CD14-positive monocyte (primary cell): ENCODE measurements around the gene C5orf15. TPM values are rescaled to one million over a fixed set of nuclear protein-coding genes. Genes with fewer than 3 reads are reported as not detected.

Experiments
- DNase-seq, 3 donors: peaks; one replicate each; pipeline ENCODE4 v3.0.0-alpha.2; 2011 to 2022
- H2AFZ ChIP-seq: 2 replicates; pipeline ENCODE4 v1.6.0; 2012; ENCODE audit warnings: mild to moderate bottlenecking, low read depth, low read length, inconsistent platforms; ENCODE audit not compliant: insufficient read depth, poor library complexity, severe bottlenecking
- H3K27ac ChIP-seq, 2 donors: 1 replicate in 1 of 2; 2 replicates in 1 of 2; pipeline ENCODE4 v1.5.1; 2012 to 2013; ENCODE audit warnings: low read length in 2 of 2, control low read depth in 1 of 2, inconsistent platforms in 1 of 2, low read depth in 1 of 2, mild to moderate bottlenecking in 1 of 2
- H3K27me3 ChIP-seq, 2 donors: one replicate each; pipeline versions ENCODE4 v1.6.0 to v1.6.1; 2011 to 2013; ENCODE audit warnings: low read length in 2 of 2; ENCODE audit not compliant: control insufficient read depth in 2 of 2, insufficient read depth in 2 of 2
- H3K36me3 ChIP-seq, 2 donors: replicated peaks in 1 of 2; 1 replicate in 1 of 2; 2 replicates in 1 of 2; pipeline versions ENCODE4 v1.5.1 to v1.6.1; 2012 to 2013; ENCODE audit warnings: low read length in 2 of 2, control low read depth in 1 of 2, inconsistent platforms in 1 of 2, mild to moderate bottlenecking in 1 of 2; ENCODE audit not compliant: insufficient read depth in 2 of 2, control insufficient read depth in 1 of 2
- H3K4me1 ChIP-seq, 2 donors: 1 replicate in 1 of 2; 2 replicates in 1 of 2; pipeline versions ENCODE4 v1.5.1 to v1.6.1; 2012 to 2013; ENCODE audit warnings: low read length in 2 of 2, control low read depth in 1 of 2, inconsistent platforms in 1 of 2, mild to moderate bottlenecking in 1 of 2, moderate library complexity in 1 of 2; ENCODE audit not compliant: insufficient read depth in 2 of 2, control insufficient read depth in 1 of 2
- H3K4me2 ChIP-seq: replicated peaks from 2 replicates; pipeline ENCODE3; 2012; ENCODE audit warnings: low read length, moderate library complexity, mild to moderate bottlenecking; ENCODE audit not compliant: poor library complexity, severe bottlenecking; ENCODE audit errors: extremely low read depth
- H3K4me3 ChIP-seq, 3 experiments: fragments of 200-600 bp in 1 of 3; sonication (generic) in 1 of 3; replicated peaks in 1 of 3; 1 replicate in 2 of 3; 2 replicates in 1 of 3; pipeline ENCODE4 v1.5.1; 2011 to 2013; ENCODE audit warnings: low read length in 3 of 3, mild to moderate bottlenecking in 3 of 3, control low read depth in 2 of 3, low read depth in 2 of 3, inconsistent platforms in 1 of 3, moderate library complexity in 1 of 3
- H3K79me2 ChIP-seq: 2 replicates; pipeline ENCODE4 v1.6.0; 2012; ENCODE audit warnings: mild to moderate bottlenecking, control low read depth, inconsistent platforms, low read length, moderate library complexity; ENCODE audit not compliant: insufficient read depth
- H3K9ac ChIP-seq: 2 replicates; pipeline ENCODE4 v1.6.0; 2017; ENCODE audit warnings: low read length, mild to moderate bottlenecking; ENCODE audit not compliant: insufficient read depth, poor library complexity, severe bottlenecking
- H3K9me3 ChIP-seq, 2 donors: replicated peaks in 1 of 2; 1 replicate in 1 of 2; 2 replicates in 1 of 2; pipeline versions ENCODE4 v1.5.1 to v1.6.1; 2012 to 2013; ENCODE audit warnings: low read length in 2 of 2, control low read depth in 1 of 2; ENCODE audit not compliant: control insufficient read depth in 1 of 2, insufficient read depth in 1 of 2
- H4K20me1 ChIP-seq: 2 replicates; pipeline ENCODE4 v1.6.0; 2012; ENCODE audit warnings: mild to moderate bottlenecking, low read length, control low read depth, moderate library complexity; ENCODE audit not compliant: insufficient read depth
- H3K27ac Mint-ChIP-seq, 7 donors: one replicate each; pipeline ENCODE4 v1.8.0; 2020; ENCODE audit warnings: mild to moderate bottlenecking in 7 of 7, mixed read lengths in 7 of 7, moderate library complexity in 6 of 7, inconsistent platforms in 2 of 7
- H3K27me3 Mint-ChIP-seq, 3 donors: one replicate each; pipeline ENCODE4 v1.8.0; 2021 to 2022; ENCODE audit warnings: low read depth in 3 of 3, mild to moderate bottlenecking in 3 of 3, mixed read lengths in 3 of 3, moderate library complexity in 3 of 3, inconsistent platforms in 1 of 3
- H3K36me3 Mint-ChIP-seq, 2 donors: one replicate each; pipeline ENCODE4 v1.8.0; 2020; ENCODE audit warnings: mixed read lengths in 2 of 2, inconsistent platforms in 1 of 2, mild to moderate bottlenecking in 1 of 2
- H3K4me1 Mint-ChIP-seq: one replicate; pipeline ENCODE4 v1.8.0; 2020; ENCODE audit warnings: mild to moderate bottlenecking, mixed read lengths
- H3K4me3 Mint-ChIP-seq, 2 donors: one replicate each; pipeline ENCODE4 v1.8.0; 2020; ENCODE audit warnings: mild to moderate bottlenecking in 2 of 2, mixed read lengths in 2 of 2, moderate library complexity in 1 of 2
- H3K9me3 Mint-ChIP-seq, 7 donors: one replicate each; pipeline ENCODE4 v1.8.0; 2020 to 2022; ENCODE audit warnings: mixed read lengths in 7 of 7, mild to moderate bottlenecking in 6 of 7, moderate library complexity in 6 of 7, inconsistent platforms in 2 of 7
- WGBS: methylation state at CpG from one replicate; pipeline ENCODE4 v1.1.5; 2013; ENCODE audit warnings: missing lambda C conversion rate; ENCODE audit not compliant: insufficient coverage; 5-methylcytosine and 5-hydroxymethylcytosine counted together
- intact Hi-C, 2 donors: fragments of 100-400 bp; cut with micrococcal nuclease; formaldehyde crosslinking; loops; one replicate each; pipeline versions ENCODE4 v1.15.0 to v1.15.1; 2023
- polyA plus RNA-seq, 3 donors: library from polyadenylated mRNA; depleted of rRNA in 1 of 3; unstranded in 2 of 3; stranded (reverse) in 1 of 3; fragments of 300-500 nt in 2 of 3; fragments of >200 nt in 1 of 3; fragmentation: Illumina TruSeq in 2 of 3; gene quantifications; 1 replicate in 2 of 3; 2 replicates in 1 of 3; pipeline ENCODE4 v1.2.3, GENCODE V29; 2012 to 2021
- TF ChIP-seq, protein P1 (sequence below): fragments of 200-600 bp; IDR thresholded peaks from one replicate; pipeline ENCODE4 v1.8.0; 2022; ENCODE audit warnings: antibody characterized with exemption, mild to moderate bottlenecking

Gene C5orf15
- polyA plus RNA-seq, 3 donors = 38.0 to 59.2 (median 46.9) TPM

DNA sequence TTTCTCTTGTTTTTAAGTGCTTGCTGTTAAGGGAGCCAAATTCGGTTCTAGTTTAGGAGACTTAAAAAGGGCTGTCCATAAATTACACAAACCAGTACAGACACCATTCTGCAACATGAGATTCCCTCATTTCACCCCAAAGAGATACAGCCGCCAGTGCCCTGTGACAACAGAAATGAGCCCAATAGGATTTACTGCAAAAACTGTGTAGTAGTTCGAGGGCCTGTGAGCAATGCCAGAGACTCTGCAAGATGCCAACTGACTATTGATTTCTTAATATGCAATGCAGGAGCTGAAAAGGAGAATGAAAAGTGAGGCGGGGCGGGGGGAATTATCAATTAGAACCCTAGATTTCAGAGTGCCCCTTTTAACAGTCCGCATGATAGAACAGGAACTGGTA is 5.7 kb upstream of the C5orf15 start:
- Histone ChIP-seq H3K9ac (no peak overlapping the region), H3K27me3 (no peaks in the 10 kb centered on the region), H3K4me3 (no peak overlapping the region), H3K4me2 (no peak overlapping the region), H3K4me1 (peaks cover 2 to 4% of the 10 kb centered on the region in 2 donors), H3K27ac (no peak overlapping the region), H3K36me3 (peaks cover 30 to 81% of the 10 kb centered on the region in 2 donors), H4K20me1 (no peaks in the 10 kb centered on the region), H3K9me3 (no peaks in the 10 kb centered on the region), H2AFZ (no peak overlapping the region), H3K79me2 (no peaks in the 10 kb centered on the region)
- no peaks in the 10 kb centered on the region for H3K27me3 Mint-ChIP-seq
- intact Hi-C loops = no loop called here
- H3K4me1 Mint-ChIP-seq = peaks cover 15% of the 10 kb centered on the region
- no peak overlapping the region for H3K27ac Mint-ChIP-seq
- WGBS = 100% methylated on average over 5 of the region's 6 CpGs
- no peaks in the 10 kb centered on the region for H3K9me3 Mint-ChIP-seq
- peaks cover 55 to 74% of the 10 kb centered on the region in 2 donors for H3K36me3 Mint-ChIP-seq
- TF ChIP-seq, protein P1, sequence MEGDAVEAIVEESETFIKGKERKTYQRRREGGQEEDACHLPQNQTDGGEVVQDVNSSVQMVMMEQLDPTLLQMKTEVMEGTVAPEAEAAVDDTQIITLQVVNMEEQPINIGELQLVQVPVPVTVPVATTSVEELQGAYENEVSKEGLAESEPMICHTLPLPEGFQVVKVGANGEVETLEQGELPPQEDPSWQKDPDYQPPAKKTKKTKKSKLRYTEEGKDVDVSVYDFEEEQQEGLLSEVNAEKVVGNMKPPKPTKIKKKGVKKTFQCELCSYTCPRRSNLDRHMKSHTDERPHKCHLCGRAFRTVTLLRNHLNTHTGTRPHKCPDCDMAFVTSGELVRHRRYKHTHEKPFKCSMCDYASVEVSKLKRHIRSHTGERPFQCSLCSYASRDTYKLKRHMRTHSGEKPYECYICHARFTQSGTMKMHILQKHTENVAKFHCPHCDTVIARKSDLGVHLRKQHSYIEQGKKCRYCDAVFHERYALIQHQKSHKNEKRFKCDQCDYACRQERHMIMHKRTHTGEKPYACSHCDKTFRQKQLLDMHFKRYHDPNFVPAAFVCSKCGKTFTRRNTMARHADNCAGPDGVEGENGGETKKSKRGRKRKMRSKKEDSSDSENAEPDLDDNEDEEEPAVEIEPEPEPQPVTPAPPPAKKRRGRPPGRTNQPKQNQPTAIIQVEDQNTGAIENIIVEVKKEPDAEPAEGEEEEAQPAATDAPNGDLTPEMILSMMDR = no peak
- DNase-seq = no peak
- H3K4me3 Mint-ChIP-seq = no peak overlapping the region

DNA sequence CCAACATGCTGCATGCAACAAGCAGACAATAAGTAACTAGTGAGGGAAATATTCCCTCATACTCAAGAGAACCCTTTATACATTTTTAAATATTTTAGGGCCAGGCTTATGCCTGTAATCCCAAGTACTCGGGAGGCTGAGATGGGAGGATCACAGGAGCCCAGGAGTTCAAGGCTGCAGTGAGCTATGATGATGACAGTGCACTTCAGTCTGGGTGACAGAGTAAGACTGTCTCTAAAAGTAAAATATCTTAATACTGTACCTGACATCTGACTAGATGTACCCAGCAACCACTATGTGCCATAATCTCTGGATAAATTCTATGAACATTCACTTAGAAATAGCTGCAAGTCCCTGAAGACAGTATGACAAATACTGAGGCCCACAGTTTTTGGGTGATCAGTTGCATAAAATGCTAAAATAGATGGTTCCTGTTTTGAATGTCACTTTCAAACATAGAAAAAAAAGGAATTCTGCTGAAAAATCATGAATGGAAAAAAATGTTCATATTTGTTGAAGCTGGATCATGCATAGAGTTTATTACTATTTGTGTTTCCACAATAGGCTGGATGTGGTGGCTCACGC is 2.0 kb upstream of the C5orf15 start:
- no peak for DNase-seq
- H3K27me3 ChIP-seq = no peaks in the 10 kb centered on the region
- H3K79me2 ChIP-seq = peaks cover 30% of the 10 kb centered on the region
- H3K4me3 ChIP-seq = no peak overlapping the region
- no peak overlapping the region for H3K9ac ChIP-seq
- no peak overlapping the region for H2AFZ ChIP-seq
- no peaks in the 10 kb centered on the region for H3K9me3 ChIP-seq
- H3K36me3 ChIP-seq = peaks cover 24 to 44% of the 10 kb centered on the region in 2 donors
- no peaks in the 10 kb centered on the region for H3K27me3 Mint-ChIP-seq
- intact Hi-C loops = no loop called here
- TF ChIP-seq, protein P1 = no peak
- H4K20me1 ChIP-seq = no peaks in the 10 kb centered on the region
- H3K9me3 Mint-ChIP-seq = no peaks in the 10 kb centered on the region
- no peak overlapping the region for H3K27ac ChIP-seq
- no peak overlapping the region for H3K4me3 Mint-ChIP-seq
- H3K4me1 ChIP-seq = peaks cover 13 to 16% of the 10 kb centered on the region in 2 donors
- no CpG with 5 or more reads among the region's 2 CpGs for WGBS
- peak overlapping the region in 3 of 7 donors; percentile 2 to 45 (median 21) for H3K27ac Mint-ChIP-seq
- H3K36me3 Mint-ChIP-seq = peaks cover 33 to 40% of the 10 kb centered on the region in 2 donors
- no peak overlapping the region for H3K4me2 ChIP-seq
- H3K4me1 Mint-ChIP-seq = peaks cover 20% of the 10 kb centered on the region
